ENCODE data around the gene BMP8A. TPM values are rescaled to one million over a fixed set of nuclear protein-coding genes. Genes with fewer than 3 reads are reported as not detected.

Gene BMP8A
- total and polyA plus RNA-seq, 2 of the 8 experiments (the other 6 are each of a cell fraction or from before 2014, with no cell fraction given): 0.38 to 0.43 TPM

DNA sequence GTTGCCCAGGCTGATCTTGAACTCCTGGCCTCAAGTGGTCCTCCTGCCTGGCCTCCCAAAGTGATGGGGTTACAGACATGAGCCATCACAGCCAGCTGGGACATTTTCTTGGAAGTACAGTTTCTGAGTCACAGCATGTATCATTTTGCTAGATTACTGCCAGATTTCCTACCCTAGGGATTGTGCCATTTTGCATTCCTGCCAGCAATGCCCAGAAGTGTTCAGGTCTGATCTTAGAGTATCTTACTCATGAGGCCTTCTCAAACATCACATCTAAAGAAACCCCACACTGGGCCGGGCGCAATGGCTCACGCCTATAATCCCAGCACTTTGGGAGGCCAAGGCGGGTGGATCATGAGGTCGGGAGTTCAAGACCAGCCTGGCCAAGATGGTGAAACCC lies 10.2 kb downstream of the BMP8A start:
- WGBS, 2 experiments (ENCODE audit: extremely low coverage in 1 of 2, insufficient coverage in 1 of 2, insufficient read length in 1 of 2, insufficient replicate concordance in 2 of 2, low coverage in 1 of 2, low lambda C conversion rate in 2 of 2, missing lambda C conversion rate in 1 of 2): 65% methylated on average over 5 of the region's 5 CpGs; no CpG with 5 or more reads in 1 of the 2 experiments
- TF ChIP-seq POU5F1 (IDR thresholded peaks at IDR 0.05; ENCODE audit: low read depth, low read length) (no peak), GTF2F1 (IDR thresholded peaks at IDR 0.05; ENCODE audit: borderline replicate concordance, low read depth, low read length) (no peak), TBP (IDR thresholded peaks at IDR 0.05; ENCODE audit: low read depth, low read length) (no peak), POLR2AphosphoS5 (IDR thresholded peaks at IDR 0.05; ENCODE audit: low read depth, low read length) (no peak), TAF7 (optimal IDR thresholded peaks at IDR 0.05; ENCODE audit: borderline replicate concordance, low read depth, low read length) (no peak), CHD1 (IDR thresholded peaks at IDR 0.05; ENCODE audit: low read depth, low read length) (no peak), EGR1 (IDR thresholded peaks at IDR 0.05; ENCODE audit: borderline replicate concordance, low read depth, low read length) (no peak), CHD2 (IDR thresholded peaks at IDR 0.05; ENCODE audit: low read length) (no peak), CTBP2 (IDR thresholded peaks at IDR 0.05; ENCODE audit: borderline replicate concordance, insufficient read depth, insufficient read length, low read length) (no peak), YY1 (IDR thresholded peaks at IDR 0.05; ENCODE audit: low read depth, low read length) (no peak), CBX8 (IDR thresholded peaks at IDR 0.05; ENCODE audit: borderline replicate concordance, low read depth, low read length) (no peak), SAP30 (IDR thresholded peaks at IDR 0.05; ENCODE audit: insufficient read depth, insufficient replicate concordance, low read length) (no peak), CEBPB (IDR thresholded peaks at IDR 0.05; ENCODE audit: low read depth, low read length) (no peak), FOSL1 (IDR thresholded peaks at IDR 0.05; ENCODE audit: insufficient read depth, low read depth, low read length) (no peak)
- TF ChIP-seq, protein P1, sequence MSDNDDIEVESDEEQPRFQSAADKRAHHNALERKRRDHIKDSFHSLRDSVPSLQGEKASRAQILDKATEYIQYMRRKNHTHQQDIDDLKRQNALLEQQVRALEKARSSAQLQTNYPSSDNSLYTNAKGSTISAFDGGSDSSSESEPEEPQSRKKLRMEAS (IDR thresholded peaks at IDR 0.05): no peak

More for the DNA sequence above, 10.2 kb downstream of the BMP8A start:
- no peak overlapping the region for H2AK5ac ChIP-seq (ENCODE audit: low read depth, low read length)
- no peak overlapping the region for H4K91ac ChIP-seq (replicated peaks; ENCODE audit: insufficient read length, low read length)
- no peaks in the 10 kb centered on the region for H4K20me1 ChIP-seq (replicated peaks in 1 of 2; ENCODE audit: control insufficient read depth in 1 of 2, insufficient read depth in 2 of 2, low read length in 2 of 2)
- no peak overlapping the region for H3K9ac ChIP-seq (replicated peaks in 1 of 4; ENCODE audit: extremely low read depth in 1 of 4, low read depth in 3 of 4, low read length in 3 of 4)
- H4K5ac ChIP-seq (ENCODE audit: insufficient read length, low read depth, low read length): no peak overlapping the region
- H2BK20ac ChIP-seq (ENCODE audit: low read length): no peak overlapping the region
- H3K4me3 ChIP-seq (ENCODE audit: extremely low read depth in 1 of 4, insufficient read depth in 2 of 4, low read depth in 3 of 4, low read length in 4 of 4): no peak overlapping the region
- H3K27me3 ChIP-seq (replicated peaks in 1 of 4; ENCODE audit: control insufficient read depth in 3 of 4, extremely low read depth in 1 of 4, insufficient read depth in 3 of 4, low read length in 3 of 4): no peaks in the 10 kb centered on the region; a peak in 1 of 7 replicates
- ChIA-PET CTCF (ENCODE audit: partially characterized antibody) (interaction anchor here (0.7 to 1.1 kb wide), 2 partner anchors 45 to 297 kb away, joined by 3 to 5 read pairs; no protein-coding TSS in a partner anchor), POLR2A (ENCODE audit: partially characterized antibody) (interaction anchor here (2.0 kb wide), 1 partner anchor 11 kb away, joined by 8 read pairs; the partner anchor contains the start of gene BMP8A)
- no peak for DNase-seq (ENCODE audit: low read depth in 1 of 2, low spot score in 2 of 2)
- H4K8ac ChIP-seq (ENCODE audit: extremely low read depth, insufficient read depth, low read length): no peak overlapping the region
- no peaks in the 10 kb centered on the region for H3K79me2 ChIP-seq (ENCODE audit: control insufficient read depth in 1 of 2, insufficient read depth in 2 of 2, low read length in 2 of 2)
- no peak overlapping the region for H2BK15ac ChIP-seq (ENCODE audit: low read length)
- H3K18ac ChIP-seq (ENCODE audit: extremely low read depth, low read length): no peak overlapping the region
- no peak overlapping the region for H2BK12ac ChIP-seq (ENCODE audit: low read depth, low read length)
- no peak for FAIRE-seq
- H2BK5ac ChIP-seq (ENCODE audit: low read depth, low read length): no peak overlapping the region
- no peaks in the 10 kb centered on the region for H3K36me3 ChIP-seq (ENCODE audit: control insufficient read depth in 2 of 4, insufficient read depth in 4 of 4, low read length in 3 of 4)
- no peak overlapping the region for H2AFZ ChIP-seq (ENCODE audit: low read length)
- peaks cover 0 to 3% (median 0%) of the 10 kb centered on the region in 4 experiments; a peak in 2 of 7 replicates for H3K4me1 ChIP-seq (replicated peaks in 1 of 4; ENCODE audit: control insufficient read depth in 3 of 4, insufficient read depth in 4 of 4, low read length in 3 of 4)
- H3K79me1 ChIP-seq (ENCODE audit: low read depth, low read length): no peaks in the 10 kb centered on the region
- no peak overlapping the region for H3K14ac ChIP-seq (ENCODE audit: insufficient read length)
- no peak overlapping the region for H3K4me2 ChIP-seq (ENCODE audit: insufficient read depth in 1 of 2, low read depth in 2 of 2, low read length in 2 of 2)
- no peak overlapping the region for H3K27ac ChIP-seq (ENCODE audit: low read depth, low read length)
- H2BK120ac ChIP-seq (replicated peaks; ENCODE audit: low read depth, low read length): no peak overlapping the region
- H3K9me3 ChIP-seq (ENCODE audit: insufficient read depth in 2 of 2, low read depth in 1 of 2, low read length in 1 of 2): peaks cover 0 to 2% of the 10 kb centered on the region in 2 experiments; a peak in 1 of 4 replicates
- no peak overlapping the region for H3K56ac ChIP-seq (replicated peaks; ENCODE audit: insufficient read length, low read depth, low read length)
- H3K23me2 ChIP-seq (ENCODE audit: low read depth, low read length): no peaks in the 10 kb centered on the region
- no peak overlapping the region for H3K23ac ChIP-seq (ENCODE audit: insufficient read length)
- no peak overlapping the region for H3K4ac ChIP-seq (replicated peaks; ENCODE audit: insufficient read length, low read depth, low read length)

Data from H1 (cell line).